HFFc6 (cell line): ENCODE measurements around the gene FAM163B. TPM values are rescaled to one million over a fixed set of nuclear protein-coding genes. Genes with fewer than 3 reads are reported as not detected.
"Not testable (repeated sequence)": the region's sequence is repeated elsewhere in the genome, so short reads cannot be mapped to it uniquely, and the experiment has no call there.

Experiments used
- DNase-seq: peaks from one replicate; pipeline ENCODE4 v3.0.0-alpha.2; 2018
- H3K27ac Mint-ChIP-seq: 2 replicates; pipeline ENCODE4 v1.8.0; 2020; ENCODE audit warnings: mild to moderate bottlenecking, mixed read lengths
- H3K27me3 Mint-ChIP-seq: 2 replicates; pipeline ENCODE4 v1.8.0; 2021; ENCODE audit warnings: mild to moderate bottlenecking, moderate library complexity, mixed read lengths; ENCODE audit not compliant: insufficient read depth
- H3K36me3 Mint-ChIP-seq: 2 replicates; pipeline ENCODE4 v1.8.0; 2021; ENCODE audit warnings: low read depth, mixed read lengths
- H3K4me1 Mint-ChIP-seq: 2 replicates; pipeline ENCODE4 v1.8.0; 2020; ENCODE audit warnings: low read depth, mixed read lengths
- H3K4me3 Mint-ChIP-seq: 2 replicates; pipeline ENCODE4 v1.8.0; 2020; ENCODE audit warnings: mild to moderate bottlenecking, moderate library complexity, mixed read lengths
- H3K9me3 Mint-ChIP-seq: 2 replicates; pipeline ENCODE4 v1.8.0; 2020; ENCODE audit warnings: mild to moderate bottlenecking, mixed read lengths
- CTCF ChIP-seq: fragments of 200-600 bp; sonication (generic); IDR thresholded peaks from 2 replicates; pipeline ENCODE4 v1.5.0; 2021; ENCODE audit warnings: antibody characterized with exemption, mild to moderate bottlenecking
- total RNA-seq, 6 experiments: library from RNA; stranded (reverse); fragmentation: NEBNext Ultra II Directional; extraction: Animal tissue kit (Norgen Biotek cat#: 25700); gene quantifications; 2 replicates in 1 of 6; 3 replicates in 5 of 6; pipeline ENCODE4 v1.2.3, GENCODE V29; 2021

The FAM163B gene
- total RNA-seq, 6 experiments from 2014 or later, result not detected

GRCh38 chr9:133629221-133630110 is 20.3 kb upstream of the FAM163B start:
- no peaks in the 10 kb centered on the region for H3K4me1 Mint-ChIP-seq
- H3K36me3 Mint-ChIP-seq, result no peaks in the 10 kb centered on the region
- H3K27ac Mint-ChIP-seq, result no peak overlapping the region
- H3K27me3 Mint-ChIP-seq, result peaks cover 42% of the 10 kb centered on the region
- no peak for DNase-seq
- peaks cover 17% of the 10 kb centered on the region for H3K9me3 Mint-ChIP-seq
- no peak for TF ChIP-seq CTCF
- H3K4me3 Mint-ChIP-seq, result no peak overlapping the region

- no peak overlapping the region for H3K4me3 Mint-ChIP-seq
- H3K27ac Mint-ChIP-seq, result no peak overlapping the region
- no peaks in the 10 kb centered on the region for H3K36me3 Mint-ChIP-seq
- H3K4me1 Mint-ChIP-seq, result no peaks in the 10 kb centered on the region
- no peak for TF ChIP-seq CTCF
- no peak for DNase-seq
- peaks cover 37% of the 10 kb centered on the region for H3K27me3 Mint-ChIP-seq
- peaks cover 17% of the 10 kb centered on the region for H3K9me3 Mint-ChIP-seq
Measured at GRCh38 chr9:133628766-133629165, 19.6 kb upstream of the FAM163B start.

GRCh38 chr9:133627341-133627740 is 18.2 kb upstream of the FAM163B start:
- no peak for DNase-seq
- H3K27me3 Mint-ChIP-seq, result peaks cover 43% of the 10 kb centered on the region
- H3K27ac Mint-ChIP-seq, result no peak overlapping the region
- H3K9me3 Mint-ChIP-seq, result peaks cover 17% of the 10 kb centered on the region
- no peak for TF ChIP-seq CTCF
- no peaks in the 10 kb centered on the region for H3K4me1 Mint-ChIP-seq
- no peak overlapping the region for H3K4me3 Mint-ChIP-seq
- H3K36me3 Mint-ChIP-seq, result no peaks in the 10 kb centered on the region

- H3K27me3 Mint-ChIP-seq, result peaks cover 53% of the 10 kb centered on the region
Measured at GRCh38 chr9:133626008-133626407, 16.8 kb upstream of the FAM163B start.

GRCh38 chr9:133622555-133622954 is 13.4 kb upstream of the FAM163B start:
- peaks cover 54% of the 10 kb centered on the region for H3K27me3 Mint-ChIP-seq

More at GRCh38 chr9:133626008-133626407, 16.8 kb upstream of the FAM163B start:
- peaks cover 17% of the 10 kb centered on the region for H3K9me3 Mint-ChIP-seq
- DNase-seq, H3K4me3 Mint-ChIP-seq, H3K27ac Mint-ChIP-seq, H3K4me1 Mint-ChIP-seq, H3K36me3 Mint-ChIP-seq: not testable (repeated sequence)

More at GRCh38 chr9:133622555-133622954, 13.4 kb upstream of the FAM163B start:
- H3K4me1 Mint-ChIP-seq, result peaks cover 6% of the 10 kb centered on the region; the same call in 1 of the 2 replicates
- no peak overlapping the region for H3K4me3 Mint-ChIP-seq
- H3K9me3 Mint-ChIP-seq, result peaks cover 17% of the 10 kb centered on the region
- no peaks in the 10 kb centered on the region for H3K36me3 Mint-ChIP-seq
- no peak overlapping the region for H3K27ac Mint-ChIP-seq
- DNase-seq, result no peak
- no peak for TF ChIP-seq CTCF
